ENCODE data around the gene PRCD.

DNA sequence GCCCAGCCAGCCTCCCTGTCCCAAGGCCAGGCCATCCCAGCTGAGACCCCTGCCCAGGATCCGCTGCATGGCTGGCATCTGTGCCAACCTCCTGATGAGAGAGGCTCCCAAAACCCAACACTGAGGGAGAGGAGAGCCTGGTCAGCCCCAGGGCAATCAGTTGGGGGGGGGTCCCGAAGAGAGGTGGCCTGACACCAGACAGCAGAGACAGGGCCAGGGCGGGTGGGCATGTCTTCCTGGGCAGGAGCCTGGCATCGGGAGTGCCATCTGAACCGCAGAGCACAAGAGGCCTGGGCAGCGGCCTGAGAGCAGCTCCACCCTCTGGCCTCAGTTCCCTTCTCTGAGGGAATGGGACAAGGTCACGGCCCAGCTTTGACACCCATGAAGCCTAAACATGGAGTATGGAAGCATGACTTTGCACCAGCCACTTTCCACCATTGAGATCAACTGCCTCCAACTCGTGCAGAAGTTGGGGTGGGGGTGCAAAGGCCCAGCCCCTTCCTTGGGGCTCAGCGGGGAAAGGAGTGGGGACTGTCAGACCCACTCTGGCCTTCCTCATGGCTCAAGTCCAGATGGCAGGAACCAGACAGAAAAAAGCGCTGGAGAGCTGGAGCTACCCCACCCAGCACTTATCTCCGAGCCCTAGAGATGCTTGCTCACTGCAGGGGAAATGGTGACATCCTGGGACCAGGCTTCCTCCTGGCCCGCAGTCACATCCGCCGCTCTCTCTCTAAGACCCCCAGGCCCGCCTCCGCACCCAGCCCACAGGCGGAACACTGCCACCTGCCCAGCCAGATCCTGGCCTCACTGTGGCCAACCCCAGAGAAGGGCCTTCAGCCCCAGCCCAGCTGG lies 48.3 kb upstream of the PRCD start:
- TF ChIP-seq, protein P1, sequence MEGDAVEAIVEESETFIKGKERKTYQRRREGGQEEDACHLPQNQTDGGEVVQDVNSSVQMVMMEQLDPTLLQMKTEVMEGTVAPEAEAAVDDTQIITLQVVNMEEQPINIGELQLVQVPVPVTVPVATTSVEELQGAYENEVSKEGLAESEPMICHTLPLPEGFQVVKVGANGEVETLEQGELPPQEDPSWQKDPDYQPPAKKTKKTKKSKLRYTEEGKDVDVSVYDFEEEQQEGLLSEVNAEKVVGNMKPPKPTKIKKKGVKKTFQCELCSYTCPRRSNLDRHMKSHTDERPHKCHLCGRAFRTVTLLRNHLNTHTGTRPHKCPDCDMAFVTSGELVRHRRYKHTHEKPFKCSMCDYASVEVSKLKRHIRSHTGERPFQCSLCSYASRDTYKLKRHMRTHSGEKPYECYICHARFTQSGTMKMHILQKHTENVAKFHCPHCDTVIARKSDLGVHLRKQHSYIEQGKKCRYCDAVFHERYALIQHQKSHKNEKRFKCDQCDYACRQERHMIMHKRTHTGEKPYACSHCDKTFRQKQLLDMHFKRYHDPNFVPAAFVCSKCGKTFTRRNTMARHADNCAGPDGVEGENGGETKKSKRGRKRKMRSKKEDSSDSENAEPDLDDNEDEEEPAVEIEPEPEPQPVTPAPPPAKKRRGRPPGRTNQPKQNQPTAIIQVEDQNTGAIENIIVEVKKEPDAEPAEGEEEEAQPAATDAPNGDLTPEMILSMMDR (IDR thresholded peaks at IDR 0.05), result no peak
- TF ChIP-seq POLR2A (IDR thresholded peaks at IDR 0.05), result no peak

All from adrenal gland (tissue), 5 donors.